Fibroblast of villous mesenchyme (primary cell): Measurements from ENCODE around the gene PTGFRN. TPM values are rescaled to one million over a fixed set of nuclear protein-coding genes. Genes with fewer than 3 reads are reported as not detected.
"Not testable (repeated sequence)": the region's sequence is repeated elsewhere in the genome, so short reads cannot be mapped to it uniquely, and the experiment has no call there.

Experiments used
- DNase-seq: peaks from one replicate; pipeline ENCODE4 v3.0.0-alpha.2; 2010; ENCODE audit warnings: low read depth
- H3K4me3 ChIP-seq: 2 replicates; pipeline ENCODE4 v1.5.1; 2011; ENCODE audit warnings: low read depth, mild to moderate bottlenecking, low read length
- total RNA-seq: library from RNA; depleted of rRNA; stranded (reverse); fragments of >200 nt; gene quantifications from 2 replicates; pipeline ENCODE4 v1.2.3, GENCODE V29; 2012
- TF ChIP-seq, protein P1 (sequence below): IDR thresholded peaks from 2 replicates; pipeline ENCODE4 v1.5.1; 2012; ENCODE audit warnings: low read depth, mild to moderate bottlenecking, low read length; ENCODE audit not compliant: insufficient read depth

PTGFRN gene
- total RNA-seq, 1 donor = 22.9 TPM

DNA sequence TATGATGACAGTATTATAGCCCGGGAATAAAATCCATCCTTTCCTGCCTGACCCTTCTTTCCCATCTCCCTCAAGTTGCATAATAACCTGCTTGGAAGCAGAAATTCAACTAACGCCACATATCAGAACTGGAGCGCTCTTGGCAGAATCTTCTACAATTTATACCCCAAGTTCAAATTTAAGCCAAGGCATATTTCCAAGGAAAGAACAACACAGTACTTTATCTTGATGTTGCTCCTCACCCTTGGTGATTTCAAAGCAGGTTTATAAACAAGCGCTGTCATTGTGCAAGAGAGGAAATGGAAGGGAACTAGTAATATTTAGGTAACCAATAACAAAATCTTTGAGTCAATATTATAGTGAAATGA, 38.0 kb upstream of the PTGFRN start:
- DNase-seq = peak; percentile 72
- H3K4me3 ChIP-seq = no peak overlapping the region
- TF ChIP-seq, protein P1, sequence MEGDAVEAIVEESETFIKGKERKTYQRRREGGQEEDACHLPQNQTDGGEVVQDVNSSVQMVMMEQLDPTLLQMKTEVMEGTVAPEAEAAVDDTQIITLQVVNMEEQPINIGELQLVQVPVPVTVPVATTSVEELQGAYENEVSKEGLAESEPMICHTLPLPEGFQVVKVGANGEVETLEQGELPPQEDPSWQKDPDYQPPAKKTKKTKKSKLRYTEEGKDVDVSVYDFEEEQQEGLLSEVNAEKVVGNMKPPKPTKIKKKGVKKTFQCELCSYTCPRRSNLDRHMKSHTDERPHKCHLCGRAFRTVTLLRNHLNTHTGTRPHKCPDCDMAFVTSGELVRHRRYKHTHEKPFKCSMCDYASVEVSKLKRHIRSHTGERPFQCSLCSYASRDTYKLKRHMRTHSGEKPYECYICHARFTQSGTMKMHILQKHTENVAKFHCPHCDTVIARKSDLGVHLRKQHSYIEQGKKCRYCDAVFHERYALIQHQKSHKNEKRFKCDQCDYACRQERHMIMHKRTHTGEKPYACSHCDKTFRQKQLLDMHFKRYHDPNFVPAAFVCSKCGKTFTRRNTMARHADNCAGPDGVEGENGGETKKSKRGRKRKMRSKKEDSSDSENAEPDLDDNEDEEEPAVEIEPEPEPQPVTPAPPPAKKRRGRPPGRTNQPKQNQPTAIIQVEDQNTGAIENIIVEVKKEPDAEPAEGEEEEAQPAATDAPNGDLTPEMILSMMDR = no peak

DNA sequence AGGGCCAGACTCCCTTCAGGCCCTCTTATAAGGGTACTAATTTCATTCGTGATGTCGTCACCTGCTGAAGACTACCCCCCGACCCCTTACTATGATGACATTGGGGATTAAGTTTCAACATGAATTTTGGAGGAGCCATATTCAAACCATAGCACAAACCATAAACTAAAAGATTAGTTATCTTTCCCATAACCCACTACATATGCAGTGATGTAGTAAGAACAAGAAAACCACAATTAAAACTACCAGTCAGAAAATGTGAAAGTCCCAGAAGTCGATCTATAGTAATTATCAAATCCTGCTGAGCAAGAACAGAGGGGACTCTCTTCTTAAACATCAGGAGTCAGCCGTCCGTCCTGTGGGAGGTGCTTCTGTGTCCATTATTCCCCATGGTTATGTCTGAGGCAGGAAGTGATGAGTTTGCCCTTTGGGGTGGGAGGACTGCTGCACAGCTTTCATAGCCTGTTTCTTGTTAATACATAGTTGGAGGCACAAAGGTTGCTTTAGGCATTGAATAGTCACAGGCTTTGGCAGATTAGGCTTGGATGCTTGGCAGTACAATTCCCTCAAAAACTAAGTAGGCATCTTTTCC, 35.9 kb upstream of the PTGFRN start:
- TF ChIP-seq, protein P1 = no peak
- DNase-seq = no peak
- H3K4me3 ChIP-seq = no peak overlapping the region

DNA sequence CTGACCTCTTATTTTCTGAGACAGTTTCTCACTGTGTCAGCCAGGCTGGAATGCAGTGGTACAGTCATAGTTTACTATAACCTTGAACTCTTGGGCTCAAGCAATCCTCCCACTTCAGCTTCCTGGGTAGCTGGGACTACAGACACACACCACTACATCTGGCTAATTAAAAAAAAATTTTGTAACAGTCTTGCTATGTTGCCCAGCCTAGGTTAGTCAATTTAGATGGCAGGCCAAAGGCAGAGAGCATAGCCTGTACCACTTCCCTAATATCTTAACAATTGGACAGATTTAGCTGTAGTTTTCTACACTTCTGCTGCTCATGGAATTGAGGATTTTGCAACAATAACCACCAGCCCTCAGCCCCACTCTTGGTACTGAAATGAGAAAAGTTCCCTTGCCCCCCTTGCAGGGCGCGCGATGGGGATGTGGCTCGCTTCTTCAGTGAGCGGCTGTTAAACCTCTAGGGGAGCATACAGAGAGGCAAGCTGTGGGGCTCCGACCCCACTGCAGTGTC, 34.9 kb upstream of the PTGFRN start:
- peak; percentile 65 for DNase-seq
- no peak overlapping the region for H3K4me3 ChIP-seq
- TF ChIP-seq, protein P1 = no peak

DNA sequence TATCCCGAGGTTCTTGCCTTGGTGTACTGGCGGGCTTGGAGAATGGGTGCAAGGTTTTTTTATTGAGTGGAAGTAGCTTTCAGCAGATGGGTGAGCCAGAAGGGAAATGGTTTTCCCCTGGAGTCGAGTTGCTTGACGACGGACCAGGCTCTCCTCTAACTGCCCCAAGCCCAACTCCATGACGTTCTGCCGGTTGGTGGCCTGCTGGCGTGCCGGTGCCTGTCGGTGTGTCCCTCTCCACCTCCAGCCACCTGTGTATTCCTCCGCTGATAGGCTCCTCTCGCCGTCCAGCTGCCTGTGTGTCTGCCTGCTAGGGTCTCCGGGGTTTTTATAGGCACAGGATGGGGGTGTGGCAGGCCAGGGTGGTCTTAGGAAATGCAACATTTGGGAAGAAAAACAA, 34.3 kb upstream of the PTGFRN start:
- no peak overlapping the region for H3K4me3 ChIP-seq
- TF ChIP-seq, protein P1 = no peak
- no peak for DNase-seq

DNA sequence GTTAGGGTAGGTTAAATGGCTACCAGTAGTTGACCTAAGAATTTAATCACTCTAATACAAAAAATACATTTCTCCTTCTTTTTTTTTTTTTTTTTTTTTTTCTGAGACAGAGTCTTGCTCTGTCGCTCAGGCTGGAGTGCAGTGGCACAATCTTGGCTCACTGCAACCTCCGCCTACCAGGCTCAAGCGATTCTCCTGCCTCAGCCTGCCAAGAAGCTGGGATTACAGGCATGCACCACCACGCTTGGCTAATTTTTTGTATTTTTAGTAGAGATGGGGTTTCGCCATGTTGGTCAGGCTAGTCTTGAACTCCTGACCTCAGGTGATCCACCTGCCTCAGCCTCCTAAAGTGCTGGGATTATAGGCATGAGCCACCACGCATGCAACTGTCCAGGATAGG, 33.8 kb upstream of the PTGFRN start:
- not testable (repeated sequence) for DNase-seq, H3K4me3 ChIP-seq

DNA sequence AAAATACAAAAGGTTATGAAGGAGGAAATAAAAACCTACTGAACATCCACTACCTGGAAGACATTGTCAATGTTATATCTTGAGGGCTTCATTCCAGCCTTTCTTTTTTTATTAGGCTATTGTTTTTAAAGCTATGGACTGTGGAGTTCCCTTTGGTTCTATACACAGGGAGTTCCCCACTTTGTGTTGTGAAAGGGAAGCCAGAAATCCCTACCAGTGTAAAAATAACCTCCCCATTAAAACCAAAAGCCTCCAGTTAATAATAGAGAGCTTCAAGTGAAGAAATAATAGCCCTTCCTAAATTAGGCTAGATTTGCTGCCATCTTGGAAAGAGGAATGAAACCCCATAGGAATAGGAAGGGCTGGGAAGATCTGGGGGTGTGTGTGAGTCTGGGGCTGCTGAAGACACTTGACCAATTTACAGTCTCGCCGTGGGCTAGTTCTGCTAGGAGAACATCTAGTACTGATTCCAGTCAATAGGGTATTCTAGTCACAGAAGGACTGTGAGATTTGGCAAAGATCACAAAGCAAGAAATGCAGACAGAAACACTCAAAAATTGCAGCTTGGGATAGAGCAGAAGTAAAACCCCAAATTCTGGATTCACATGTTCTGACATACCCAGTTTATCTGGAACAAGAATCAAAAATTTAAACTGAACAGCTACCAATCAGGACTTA, 32.4 kb upstream of the PTGFRN start:
- DNase-seq = no peak
- no peak overlapping the region for H3K4me3 ChIP-seq
- TF ChIP-seq, protein P1 = no peak

DNA sequence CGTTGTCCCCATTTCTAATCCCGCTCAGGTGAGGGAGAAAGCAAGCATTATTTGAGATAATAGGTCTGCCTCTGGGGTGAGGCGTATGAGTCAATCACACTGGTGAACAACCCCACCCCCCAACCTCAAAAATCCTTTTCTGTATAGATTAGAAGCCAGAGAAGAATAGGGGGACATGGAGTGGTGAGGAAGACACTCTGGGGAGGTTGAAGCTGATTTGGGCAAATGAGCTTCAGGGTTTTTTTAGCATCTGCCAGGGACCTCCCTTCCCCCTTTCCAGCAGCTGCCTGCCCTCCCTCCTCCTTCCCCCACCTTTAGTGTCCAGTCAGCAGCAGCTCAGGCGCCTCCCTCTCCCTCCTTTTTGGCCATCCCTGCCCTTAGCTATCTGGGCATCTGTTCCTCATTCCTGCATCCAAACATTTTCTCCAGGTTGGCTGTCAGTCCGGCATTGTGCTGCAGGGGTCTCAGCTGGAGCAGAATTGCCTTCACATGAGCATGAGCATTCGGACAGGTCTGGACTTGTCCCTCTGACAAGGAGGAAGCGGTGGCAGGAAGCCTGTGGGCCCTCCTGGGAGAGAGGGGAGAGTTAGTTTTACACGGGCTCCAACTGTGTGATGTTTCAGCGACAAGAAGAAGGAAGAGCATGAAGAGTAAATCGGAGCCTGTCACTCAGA, 30.8 kb upstream of the PTGFRN start:
- TF ChIP-seq, protein P1 = no peak
- H3K4me3 ChIP-seq = peak overlapping the region; percentile 7
- peak; percentile 28 for DNase-seq
